Transverse colon (tissue), 4 donors: ENCODE data around the gene SIT1. TPM values are rescaled to one million over a fixed set of nuclear protein-coding genes. Genes with fewer than 3 reads are reported as not detected.

Experiments used
- DNase-seq: peaks from one replicate; pipeline ENCODE4 v3.0.0-alpha.2; 2019
- H3K27ac ChIP-seq, 4 donors: fragments of 200-600 bp; sonication (generic); 2 replicates each; pipeline ENCODE4 v1.5.1; 2016 to 2018; ENCODE audit warnings: inconsistent platforms in 4 of 4
- H3K27me3 ChIP-seq: fragments of 200-600 bp; sonication (generic); 2 replicates; pipeline ENCODE4 v1.5.1; 2017; ENCODE audit warnings: inconsistent platforms
- H3K36me3 ChIP-seq, 4 donors: fragments of 200-600 bp; sonication (generic); 2 replicates each; pipeline ENCODE4 v1.5.1; 2017 to 2019; ENCODE audit warnings: inconsistent platforms in 4 of 4
- H3K4me1 ChIP-seq, 4 donors: fragments of 200-600 bp; sonication (generic); 2 replicates each; pipeline ENCODE4 v1.5.1; 2017 to 2020; ENCODE audit warnings: inconsistent platforms in 4 of 4
- H3K4me3 ChIP-seq, 4 donors: fragments of 200-600 bp; sonication (generic); 1 replicate in 1 of 4; 2 replicates in 3 of 4; pipeline versions ENCODE4 v1.5.1 to v1.6.1; 2017 to 2019; ENCODE audit warnings: inconsistent platforms in 4 of 4
- H3K9me3 ChIP-seq, 2 donors: fragments of 200-600 bp; sonication (generic); 2 replicates each; pipeline ENCODE4 v1.5.1; 2017 to 2019; ENCODE audit warnings: inconsistent platforms in 2 of 2
- CTCF ChIP-seq, 5 experiments: fragments of 200-600 bp in 3 of 5; fragments of 450-650 bp in 2 of 5; sonication (generic) in 3 of 5; IDR thresholded peaks; 1 replicate in 2 of 5; 2 replicates in 3 of 5; pipeline ENCODE4 v1.5.1; 2016 to 2017; ENCODE audit warnings: antibody characterized with exemption in 5 of 5, inconsistent platforms in 3 of 5, mild to moderate bottlenecking in 2 of 5, moderate library complexity in 1 of 5
- EP300 ChIP-seq: sonication (generic); formaldehyde crosslinking; IDR thresholded peaks from one replicate; pipeline ENCODE4 v1.6.1; 2017; ENCODE audit warnings: antibody characterized with exemption, low read depth
- POLR2A ChIP-seq: fragments of 450-650 bp; IDR thresholded peaks from one replicate; pipeline ENCODE4 v1.6.1; 2016; ENCODE audit warnings: antibody characterized with exemption, mild to moderate bottlenecking, moderate library complexity
- POLR2AphosphoS5 ChIP-seq, 3 donors: sonication (generic); formaldehyde crosslinking; IDR thresholded peaks; one replicate each; pipeline ENCODE4 v1.6.1; 2016; ENCODE audit warnings: antibody characterized with exemption in 3 of 3
- WGBS, 2 donors: methylation state at CpG; one replicate each; pipeline ENCODE4 v1.1.5; 2018; ENCODE audit warnings: low coverage in 1 of 2; 5-methylcytosine and 5-hydroxymethylcytosine counted together
- in situ Hi-C, 4 donors: fragments of 200-750 bp; cut with MboI; loops; one replicate each; pipeline versions ENCODE4 v1.15.0 to v1.15.1; 2017; ENCODE audit warnings: low sequenced_read_pairs in 3 of 4, low pct_ligation_motif_present in 1 of 4, low pct_unique_long_range_greater_than_20kb in 1 of 4
- intact Hi-C: fragments of 100-400 bp; cut with DNase I; formaldehyde crosslinking; loops from one replicate; pipeline ENCODE4 v1.15.1; 2023; ENCODE audit warnings: low total_unique reads
- total RNA-seq, 4 donors: library from RNA; depleted of rRNA; stranded (reverse); fragments of >200 nt; gene quantifications; one replicate each; pipeline ENCODE4 v1.1.0, GENCODE V29; 2016

The SIT1 gene
- total RNA-seq, 4 donors from 2014 or later: 1.2 to 6.7 (median 3.8) TPM; not detected in 1

DNA sequence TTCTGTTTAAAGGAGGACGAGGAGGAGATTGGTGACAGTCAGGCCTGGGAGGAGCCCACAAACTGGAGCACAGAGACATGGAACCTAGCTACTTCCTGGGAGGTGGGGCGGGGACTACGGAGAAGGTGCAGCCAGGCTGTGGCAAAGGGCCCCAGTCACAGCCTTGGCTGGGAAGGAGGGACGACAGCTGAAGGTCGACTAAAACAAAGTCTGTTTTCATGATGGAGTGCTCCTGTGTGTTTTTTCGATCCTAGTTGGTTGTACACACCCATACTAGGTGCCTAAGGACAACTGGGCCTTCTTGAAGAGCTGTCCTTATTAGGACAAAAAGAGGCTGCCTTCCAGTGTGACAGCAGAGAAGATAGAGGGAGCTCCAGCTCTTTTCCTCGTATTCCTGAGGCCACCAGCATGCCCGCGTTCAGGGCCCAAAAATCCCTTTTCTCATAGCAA, 10.3 kb upstream of the SIT1 start:
- DNase-seq: peak; percentile 73
- no peaks in the 10 kb centered on the region for H3K27me3 ChIP-seq
- peak overlapping the region in 1 of 4 donors; percentile 2 for H3K4me3 ChIP-seq
- 37% methylated on average over 9 of the region's 9 CpGs; no CpG with 5 or more reads in 1 of the 2 donors for WGBS, 2 donors
- H3K4me1 ChIP-seq: peaks cover 18 to 71% (median 61%) of the 10 kb centered on the region in 4 donors
- TF ChIP-seq POLR2AphosphoS5 (IDR thresholded peaks at IDR 0.05) (peak in 2 of 3 donors; percentile 8 to 54), EP300 (no peak), CTCF (IDR thresholded peaks at IDR 0.05) (peak; percentile 25 to 54 (median 43)), POLR2A (peak; percentile 55)
- intact Hi-C loops (no loop called here), in situ Hi-C loops (no loop called here)
- H3K9me3 ChIP-seq: no peaks in the 10 kb centered on the region
- peak overlapping the region; percentile 95 to 99 (median 98) for H3K27ac ChIP-seq
- H3K36me3 ChIP-seq: no peaks in the 10 kb centered on the region

GRCh38 chr9:35659340-35659739, 8.6 kb upstream of the SIT1 start:
- Histone ChIP-seq H3K27me3 (no peaks in the 10 kb centered on the region), H3K4me3 (peak overlapping the region in 3 of 4 donors; percentile 78 to 91 (median 79)), H3K36me3 (no peaks in the 10 kb centered on the region), H3K27ac (peak overlapping the region; percentile 95 to 99 (median 98)), H3K4me1 (peaks cover 12 to 57% (median 49%) of the 10 kb centered on the region in 4 donors), H3K9me3 (no peaks in the 10 kb centered on the region)
- WGBS, 2 donors: 57% methylated on average over 3 of the region's 3 CpGs
- in situ Hi-C loops (loop anchor here in 1 of 4 donors (10.0 kb wide), 1 partner anchor 85 kb away; the partner anchor contains the start of genes GBA2 and RGP1), intact Hi-C loops (loop anchor here (5.0 kb wide), 1 partner anchor 68 kb away; no protein-coding TSS in a partner anchor)
- DNase-seq: no peak
- TF ChIP-seq POLR2A (no peak), EP300 (peak; percentile 89), POLR2AphosphoS5 (IDR thresholded peaks at IDR 0.05) (peak; percentile 37 to 70 (median 53)), CTCF (IDR thresholded peaks at IDR 0.05) (no peak)

GRCh38 chr9:35658968-35659220, 8.2 kb upstream of the SIT1 start:
- Histone ChIP-seq H3K36me3 (no peaks in the 10 kb centered on the region), H3K27me3 (no peaks in the 10 kb centered on the region), H3K4me3 (peak overlapping the region; percentile 78 to 94 (median 85)), H3K27ac (peak overlapping the region; percentile 95 to 99 (median 98)), H3K4me1 (peaks cover 12 to 53% (median 44%) of the 10 kb centered on the region in 4 donors), H3K9me3 (no peaks in the 10 kb centered on the region)
- TF ChIP-seq POLR2A (no peak), POLR2AphosphoS5 (IDR thresholded peaks at IDR 0.05) (no peak), EP300 (no peak), CTCF (IDR thresholded peaks at IDR 0.05) (no peak)
- intact Hi-C loops: loop anchor here (5.0 kb wide), 1 partner anchor 68 kb away; no protein-coding TSS in a partner anchor
- WGBS, 2 donors: 0% methylated on average over 1 to 2 of the region's 2 CpGs
- DNase-seq: peak; percentile 47
- in situ Hi-C loops: loop anchor here in 1 of 4 donors (10.0 kb wide), 1 partner anchor 86 kb away; the partner anchor contains the start of genes GBA2 and RGP1

- DNase-seq: peak; percentile 88
- H3K36me3 ChIP-seq: no peaks in the 10 kb centered on the region
- peak within 1 kb of the TSS; percentile 95 to 99 (median 98) for H3K27ac ChIP-seq
- H3K9me3 ChIP-seq: no peaks in the 10 kb centered on the region
- no peaks in the 10 kb centered on the region for H3K27me3 ChIP-seq
- H3K4me1 ChIP-seq: peaks cover 12 to 50% (median 41%) of the 10 kb centered on the region in 4 donors
- in situ Hi-C loops (loop anchor here in 1 of 4 donors (10.0 kb wide), 1 partner anchor 86 kb away; the partner anchor contains the start of genes GBA2 and RGP1), intact Hi-C loops (loop anchor here (5.0 kb wide), 1 partner anchor 69 kb away; no protein-coding TSS in a partner anchor)
- TF ChIP-seq POLR2AphosphoS5 (IDR thresholded peaks at IDR 0.05) (peak; percentile 88 to 94 (median 90)), POLR2A (peak; percentile 89), EP300 (no peak), CTCF (IDR thresholded peaks at IDR 0.05) (peak; percentile 49 to 77 (median 62))
- 0% methylated on average over 1 to 38 of the region's 67 CpGs for WGBS, 2 donors
- H3K4me3 ChIP-seq: peak within 1 kb of the TSS; percentile 78 to 94 (median 85)
These were observed 7.6 kb upstream of the SIT1 start, which contains the start of gene CCDC107 for GRCh38 chr9:35658137-35658967. TSS of gene CCDC107 (plus strand) at chr9:35658292. CDS start at chr9:35658380, 88 bp downstream.
